ENCODE results near the gene PITRM1.
A peak's percentile ranks its signal among the peaks of the same experiment; 100 is the strongest.

PITRM1 gene

GRCh38 chr10:3111621-3112163 lies 60.9 kb downstream of the PITRM1 start:
- Histone ChIP-seq H3K4me3 (no peak overlapping the region), H3K27ac (no peak overlapping the region)
- DNase-seq (ENCODE audit: low spot score): no peak
- TF ChIP-seq, protein P1, sequence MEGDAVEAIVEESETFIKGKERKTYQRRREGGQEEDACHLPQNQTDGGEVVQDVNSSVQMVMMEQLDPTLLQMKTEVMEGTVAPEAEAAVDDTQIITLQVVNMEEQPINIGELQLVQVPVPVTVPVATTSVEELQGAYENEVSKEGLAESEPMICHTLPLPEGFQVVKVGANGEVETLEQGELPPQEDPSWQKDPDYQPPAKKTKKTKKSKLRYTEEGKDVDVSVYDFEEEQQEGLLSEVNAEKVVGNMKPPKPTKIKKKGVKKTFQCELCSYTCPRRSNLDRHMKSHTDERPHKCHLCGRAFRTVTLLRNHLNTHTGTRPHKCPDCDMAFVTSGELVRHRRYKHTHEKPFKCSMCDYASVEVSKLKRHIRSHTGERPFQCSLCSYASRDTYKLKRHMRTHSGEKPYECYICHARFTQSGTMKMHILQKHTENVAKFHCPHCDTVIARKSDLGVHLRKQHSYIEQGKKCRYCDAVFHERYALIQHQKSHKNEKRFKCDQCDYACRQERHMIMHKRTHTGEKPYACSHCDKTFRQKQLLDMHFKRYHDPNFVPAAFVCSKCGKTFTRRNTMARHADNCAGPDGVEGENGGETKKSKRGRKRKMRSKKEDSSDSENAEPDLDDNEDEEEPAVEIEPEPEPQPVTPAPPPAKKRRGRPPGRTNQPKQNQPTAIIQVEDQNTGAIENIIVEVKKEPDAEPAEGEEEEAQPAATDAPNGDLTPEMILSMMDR (IDR thresholded peaks at IDR 0.05): no peak

DNA sequence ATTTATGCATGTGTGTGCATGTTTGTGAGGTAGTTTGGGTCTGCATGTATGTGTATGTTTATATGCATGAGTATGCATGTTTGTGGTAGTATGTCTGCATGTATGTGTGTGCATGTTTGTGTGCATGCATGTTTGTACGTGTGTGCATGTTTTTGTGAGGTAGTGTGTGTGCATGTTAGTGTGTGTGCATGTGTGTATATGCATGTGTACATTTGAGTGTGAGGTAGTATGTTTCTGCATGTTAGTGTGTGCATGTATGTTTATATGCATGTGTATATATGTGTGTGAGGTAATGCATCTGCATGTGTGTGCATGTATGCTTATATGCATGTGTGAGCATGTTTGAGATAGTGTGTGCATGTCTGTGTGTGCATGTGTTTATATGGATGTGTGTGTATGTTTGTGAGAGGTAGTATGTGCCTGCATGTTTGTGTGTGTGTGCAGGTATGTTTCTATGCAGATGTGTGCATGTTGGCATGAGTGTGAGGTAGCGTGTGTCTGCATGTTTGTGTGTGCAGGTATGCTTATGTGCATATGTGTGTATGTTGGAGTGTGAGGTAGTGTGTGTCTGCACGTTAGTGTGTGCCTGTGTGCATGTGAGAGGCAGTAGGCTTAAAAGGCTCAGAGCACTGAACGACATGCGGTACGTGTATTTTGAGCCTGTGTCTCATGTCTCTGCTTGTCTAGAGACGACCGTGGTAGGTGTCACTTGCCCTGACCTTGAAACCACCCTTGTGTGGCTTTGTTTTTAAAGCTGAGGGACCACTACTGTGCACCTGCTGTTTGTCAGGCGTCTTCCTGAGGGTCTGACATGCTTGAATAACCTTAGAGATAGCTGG lies 61.6 kb downstream of the PITRM1 start:
- DNase-seq (ENCODE audit: low spot score): no peak
- TF ChIP-seq, protein P1 (IDR thresholded peaks at IDR 0.05): no peak
- H3K4me3 ChIP-seq: no peak overlapping the region
- H3K27ac ChIP-seq: no peak overlapping the region

- TF ChIP-seq, protein P1 (IDR thresholded peaks at IDR 0.05): no peak
- H3K4me3 ChIP-seq: no peak overlapping the region
- H3K27ac ChIP-seq: no peak overlapping the region
- DNase-seq (ENCODE audit: low spot score): no peak
Observed at GRCh38 chr10:3109633-3110032, 62.9 kb downstream of the PITRM1 start.

DNA sequence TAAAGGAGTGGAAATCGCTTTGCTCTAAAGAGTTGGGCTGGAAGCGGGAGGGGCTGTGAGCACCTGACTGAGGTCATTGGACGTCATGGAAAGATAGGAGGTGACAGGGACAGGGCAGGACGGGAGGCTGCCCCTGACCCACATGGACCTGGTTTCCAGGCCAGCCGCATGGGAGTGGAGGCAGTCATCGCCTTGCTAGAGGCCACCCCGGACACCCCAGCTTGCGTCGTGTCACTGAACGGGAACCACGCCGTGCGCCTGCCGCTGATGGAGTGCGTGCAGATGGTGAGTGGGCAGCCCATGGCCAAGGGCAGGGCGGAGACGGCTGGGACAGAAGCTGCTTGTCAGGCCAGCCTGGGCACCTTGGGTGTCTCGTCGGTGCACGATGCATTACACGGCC lies 63.4 kb downstream of the PITRM1 start:
- DNase-seq (ENCODE audit: low spot score): no peak
- H3K4me3 ChIP-seq: no peak overlapping the region
- TF ChIP-seq, protein P1 (IDR thresholded peaks at IDR 0.05): no peak
- no peak overlapping the region for H3K27ac ChIP-seq

GRCh38 chr10:3108575-3109105 lies 63.9 kb downstream of the PITRM1 start:
- no peak for DNase-seq (ENCODE audit: low spot score)
- no peak overlapping the region for H3K27ac ChIP-seq
- H3K4me3 ChIP-seq: no peak overlapping the region
- TF ChIP-seq, protein P1 (IDR thresholded peaks at IDR 0.05): no peak

- TF ChIP-seq, protein P1 (IDR thresholded peaks at IDR 0.05): no peak
- Histone ChIP-seq H3K4me3 (peak overlapping the region; percentile 40), H3K27ac (peak overlapping the region; percentile 81 to 84)
- no peak for DNase-seq (ENCODE audit: low spot score)
Observed at GRCh38 chr10:3108033-3108432, 64.5 kb downstream of the PITRM1 start.

Measured in coronary artery (tissue), 2 donors.